Rectal smooth muscle tissue (tissue), 1 donor: ENCODE results near the gene CERS6.

ENCODE experiments used
- H3K27ac ChIP-seq: one replicate; pipeline ENCODE4 v1.7.0; 2013; ENCODE audit warnings: low read depth, low read length, inconsistent platforms
- H3K27me3 ChIP-seq: one replicate; pipeline ENCODE4 v1.7.0; 2013; ENCODE audit warnings: low read length; ENCODE audit not compliant: control insufficient read depth, insufficient read depth
- H3K36me3 ChIP-seq: one replicate; pipeline ENCODE4 v1.7.0; 2013; ENCODE audit warnings: low read length; ENCODE audit not compliant: control insufficient read depth, insufficient read depth
- H3K4me1 ChIP-seq: one replicate; pipeline ENCODE4 v1.7.0; 2013; ENCODE audit warnings: low read length; ENCODE audit not compliant: control insufficient read depth, insufficient read depth
- H3K4me3 ChIP-seq: one replicate; pipeline ENCODE4 v1.7.0; 2013; ENCODE audit warnings: low read length
- H3K9ac ChIP-seq: one replicate; pipeline ENCODE4 v1.7.0; 2013; ENCODE audit warnings: low read length

CERS6 gene

GRCh38 chr2:168710754-168711467, 254.8 kb downstream of the CERS6 start:
- H3K4me3 ChIP-seq: no peak overlapping the region
- no peaks in the 10 kb centered on the region for H3K27me3 ChIP-seq
- H3K4me1 ChIP-seq: no peaks in the 10 kb centered on the region
- H3K27ac ChIP-seq: no peak overlapping the region
- H3K9ac ChIP-seq: no peak overlapping the region
- no peaks in the 10 kb centered on the region for H3K36me3 ChIP-seq

GRCh38 chr2:168712053-168712452, 256.0 kb downstream of the CERS6 start:
- no peaks in the 10 kb centered on the region for H3K27me3 ChIP-seq
- H3K27ac ChIP-seq: no peak overlapping the region
- H3K36me3 ChIP-seq: no peaks in the 10 kb centered on the region
- no peak overlapping the region for H3K9ac ChIP-seq
- H3K4me1 ChIP-seq: no peaks in the 10 kb centered on the region
- no peak overlapping the region for H3K4me3 ChIP-seq

DNA sequence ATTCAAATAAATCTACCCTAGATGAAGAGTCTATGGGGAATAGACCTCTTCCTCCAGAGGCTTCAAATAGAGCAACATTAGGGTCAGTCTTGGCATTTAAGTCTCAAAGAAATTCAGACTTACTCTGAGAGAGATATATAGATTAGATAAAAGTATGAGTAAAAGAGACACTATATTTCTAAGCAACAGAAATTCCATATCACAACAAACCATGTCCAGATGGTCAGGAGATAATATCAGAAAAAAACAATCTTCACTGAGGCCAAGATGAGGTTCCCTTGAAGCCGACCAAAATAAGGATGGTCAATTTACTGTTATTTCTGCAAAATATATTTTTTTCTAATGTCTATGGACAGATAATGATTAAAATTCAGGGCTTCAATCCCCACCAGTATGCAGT, 257.3 kb downstream of the CERS6 start:
- no peak overlapping the region for H3K4me3 ChIP-seq
- no peaks in the 10 kb centered on the region for H3K4me1 ChIP-seq
- no peak overlapping the region for H3K27ac ChIP-seq
- no peaks in the 10 kb centered on the region for H3K27me3 ChIP-seq
- H3K9ac ChIP-seq: no peak overlapping the region
- no peaks in the 10 kb centered on the region for H3K36me3 ChIP-seq

DNA sequence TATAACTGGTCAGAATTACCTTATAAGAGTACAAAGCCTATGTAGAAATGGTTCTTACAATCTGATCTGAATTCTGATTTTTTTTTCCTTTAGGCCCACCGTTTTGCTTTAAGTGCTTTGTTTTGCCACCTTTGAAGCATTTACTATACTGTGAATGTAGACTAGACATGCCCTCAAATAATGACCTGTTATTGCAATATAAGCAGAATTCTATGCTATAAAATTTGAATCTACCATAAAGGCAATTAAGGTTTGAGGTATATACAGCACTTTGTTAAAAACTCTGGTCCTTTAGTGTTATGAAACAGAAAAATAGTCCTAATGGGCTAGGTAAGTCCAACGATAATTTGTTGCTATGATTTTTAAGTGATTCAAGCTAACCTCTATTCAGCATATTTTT, 259.8 kb downstream of the CERS6 start:
- H3K36me3 ChIP-seq: no peaks in the 10 kb centered on the region
- no peak overlapping the region for H3K4me3 ChIP-seq
- H3K9ac ChIP-seq: no peak overlapping the region
- no peaks in the 10 kb centered on the region for H3K27me3 ChIP-seq
- H3K27ac ChIP-seq: no peak overlapping the region
- H3K4me1 ChIP-seq: no peaks in the 10 kb centered on the region

DNA sequence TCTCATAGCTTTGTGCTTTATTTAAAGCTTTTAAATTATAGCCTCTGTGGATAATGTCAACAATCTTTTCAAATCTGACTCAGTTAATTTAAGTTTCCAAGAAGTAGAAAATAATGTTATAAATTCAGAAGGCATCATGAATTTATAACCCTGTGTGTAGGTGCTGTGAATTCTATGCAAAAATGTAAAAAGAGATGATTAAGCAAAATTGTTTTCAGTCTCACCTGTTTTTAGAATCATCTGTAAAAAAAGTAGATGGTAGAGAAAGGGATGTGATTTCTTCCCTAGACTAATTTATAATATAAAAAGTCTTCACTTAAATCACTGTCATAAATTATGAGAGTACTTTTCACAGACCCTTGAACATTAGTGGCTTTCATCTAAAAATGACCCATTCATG, 260.8 kb downstream of the CERS6 start:
- no peak overlapping the region for H3K9ac ChIP-seq
- H3K4me1 ChIP-seq: no peaks in the 10 kb centered on the region
- H3K4me3 ChIP-seq: no peak overlapping the region
- H3K27ac ChIP-seq: no peak overlapping the region
- H3K27me3 ChIP-seq: no peaks in the 10 kb centered on the region
- H3K36me3 ChIP-seq: no peaks in the 10 kb centered on the region

DNA sequence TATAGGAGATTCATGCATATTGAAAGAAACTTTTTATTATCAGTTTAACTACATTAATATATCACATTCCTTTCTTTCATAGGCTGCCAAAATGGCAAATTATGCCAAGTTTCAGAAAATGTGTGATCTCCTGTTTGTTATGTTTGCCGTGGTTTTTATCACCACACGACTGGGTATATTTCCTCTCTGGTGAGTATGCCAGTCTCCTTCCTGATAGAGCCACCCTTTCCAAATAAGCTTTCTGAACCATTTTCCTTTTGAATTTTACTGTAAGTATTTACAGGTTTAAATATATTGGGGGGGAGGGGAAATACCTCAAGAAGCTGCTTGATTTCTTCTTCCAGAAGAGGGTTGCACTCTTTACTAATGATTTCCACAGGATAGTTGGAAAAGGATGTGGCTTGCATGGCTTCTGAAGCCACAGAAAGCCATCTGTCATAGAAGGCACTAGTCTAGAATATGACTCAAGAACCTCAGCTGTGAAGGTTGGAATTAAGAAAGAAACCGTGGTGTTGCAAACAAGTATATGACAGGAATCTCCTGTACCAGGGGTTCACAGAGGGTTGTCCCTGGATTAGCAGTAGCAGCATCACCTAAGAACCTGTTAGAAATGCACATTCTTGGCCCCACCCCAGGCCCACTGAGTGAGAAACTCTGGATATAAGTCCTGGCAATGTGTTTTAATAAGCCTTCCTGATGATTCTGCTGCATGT, 261.9 kb downstream of the CERS6 start:
- no peaks in the 10 kb centered on the region for H3K27me3 ChIP-seq
- H3K27ac ChIP-seq: no peak overlapping the region
- no peaks in the 10 kb centered on the region for H3K36me3 ChIP-seq
- no peak overlapping the region for H3K9ac ChIP-seq
- H3K4me1 ChIP-seq: no peaks in the 10 kb centered on the region
- H3K4me3 ChIP-seq: no peak overlapping the region

DNA sequence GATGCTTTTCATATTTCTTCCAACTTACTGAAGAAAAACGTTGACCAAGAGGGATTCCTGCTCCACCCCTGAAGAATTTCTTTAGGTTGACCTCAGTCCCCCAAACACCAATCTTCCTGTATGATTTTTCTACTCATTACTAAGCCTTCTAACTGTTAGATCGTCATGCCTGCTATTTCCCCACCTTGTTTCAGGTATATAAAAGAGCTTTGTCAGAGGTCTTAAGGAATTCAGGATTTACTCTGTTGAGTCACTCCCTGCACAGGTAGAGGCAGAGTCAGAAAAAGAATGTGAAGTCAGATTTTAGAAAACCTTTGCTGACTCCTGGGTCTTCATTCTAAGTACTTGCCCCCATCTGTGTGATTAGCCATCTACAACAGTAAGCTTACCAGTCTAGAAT, 262.6 kb downstream of the CERS6 start:
- H3K9ac ChIP-seq: no peak overlapping the region
- no peak overlapping the region for H3K4me3 ChIP-seq

GRCh38 chr2:168719446-168719845, 263.4 kb downstream of the CERS6 start:
- Histone ChIP-seq H3K27me3 (no peaks in the 10 kb centered on the region), H3K36me3 (no peaks in the 10 kb centered on the region), H3K9ac (no peak overlapping the region), H3K4me1 (no peaks in the 10 kb centered on the region), H3K4me3 (no peak overlapping the region), H3K27ac (no peak overlapping the region)

More for the DNA sequence above, 262.6 kb downstream of the CERS6 start:
- Histone ChIP-seq H3K27me3 (no peaks in the 10 kb centered on the region), H3K36me3 (no peaks in the 10 kb centered on the region), H3K27ac (no peak overlapping the region), H3K4me1 (no peaks in the 10 kb centered on the region)

- no peak overlapping the region for H3K27ac ChIP-seq
- no peak overlapping the region for H3K4me3 ChIP-seq
- H3K4me1 ChIP-seq: no peaks in the 10 kb centered on the region
- no peaks in the 10 kb centered on the region for H3K36me3 ChIP-seq
- H3K9ac ChIP-seq: no peak overlapping the region
- no peaks in the 10 kb centered on the region for H3K27me3 ChIP-seq
Measured at GRCh38 chr2:168722592-168722991, 266.5 kb downstream of the CERS6 start.

DNA sequence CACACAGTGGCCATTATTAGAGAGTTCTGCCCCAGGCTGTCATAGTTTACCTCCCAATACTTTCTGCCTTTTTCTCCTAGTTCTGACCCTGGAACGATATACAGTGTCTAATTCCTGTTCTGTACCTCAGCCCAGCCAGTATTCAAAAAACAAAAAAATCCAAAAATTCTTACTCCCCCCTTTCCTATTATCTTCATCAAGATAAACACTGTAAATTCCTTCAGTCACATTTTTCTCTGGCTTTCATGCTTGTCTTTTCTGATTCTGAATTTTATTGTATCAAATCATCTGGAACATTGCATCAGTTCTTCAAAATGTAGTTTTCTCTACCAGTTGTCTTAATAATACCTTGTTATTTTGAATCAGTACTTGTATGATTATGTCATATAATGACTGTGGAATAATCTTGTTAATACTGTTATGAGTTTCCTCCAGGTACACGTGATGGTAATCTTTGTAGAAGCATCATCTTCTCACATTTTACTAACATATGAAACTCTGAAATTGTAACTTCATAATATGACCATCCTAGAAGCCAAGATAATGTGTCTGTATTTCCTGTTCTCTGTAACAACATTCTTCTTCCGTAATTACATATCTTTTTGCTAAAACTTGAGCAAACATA, 267.3 kb downstream of the CERS6 start:
- Histone ChIP-seq H3K4me1 (no peaks in the 10 kb centered on the region), H3K4me3 (no peak overlapping the region), H3K27me3 (no peaks in the 10 kb centered on the region), H3K27ac (no peak overlapping the region), H3K9ac (no peak overlapping the region), H3K36me3 (no peaks in the 10 kb centered on the region)

- no peaks in the 10 kb centered on the region for H3K27me3 ChIP-seq
- no peaks in the 10 kb centered on the region for H3K4me1 ChIP-seq
- H3K36me3 ChIP-seq: no peaks in the 10 kb centered on the region
- no peak overlapping the region for H3K9ac ChIP-seq
- H3K4me3 ChIP-seq: no peak overlapping the region
- H3K27ac ChIP-seq: no peak overlapping the region
Measured at GRCh38 chr2:168726375-168726774, 270.3 kb downstream of the CERS6 start.

GRCh38 chr2:168727904-168728470, 271.9 kb downstream of the CERS6 start:
- Histone ChIP-seq H3K4me1 (no peaks in the 10 kb centered on the region), H3K9ac (no peak overlapping the region), H3K4me3 (no peak overlapping the region), H3K36me3 (no peaks in the 10 kb centered on the region), H3K27ac (no peak overlapping the region), H3K27me3 (no peaks in the 10 kb centered on the region)
